GM12872 (cell line): ENCODE data around the gene BASP1.

ENCODE experiments used
- CTCF ChIP-seq: IDR thresholded peaks from 3 replicates; pipeline ENCODE4 v1.5.1; 2011; ENCODE audit warnings: low read depth, mild to moderate bottlenecking, low read length, moderate library complexity; ENCODE audit not compliant: insufficient read depth

The BASP1 gene

GRCh38 chr5:17217493-17218352 is at the start of gene BASP1:
TSS of gene BASP1 (plus strand) at chr5:17217631. CDS start at chr5:17275217, 57,586 bp downstream.
- TF ChIP-seq CTCF: no peak

- TF ChIP-seq CTCF: no peak
Observed at GRCh38 chr5:17169507-17169906, 47.9 kb upstream of the BASP1 start.

- TF ChIP-seq CTCF: no peak
Observed at GRCh38 chr5:17172791-17173190, 44.6 kb upstream of the BASP1 start.

GRCh38 chr5:17174965-17175364 is 42.5 kb upstream of the BASP1 start:
- TF ChIP-seq CTCF: no peak

- no peak for TF ChIP-seq CTCF
Observed at GRCh38 chr5:17177501-17178372, 39.7 kb upstream of the BASP1 start.

- TF ChIP-seq CTCF: no peak
Observed at GRCh38 chr5:17178373-17178675, 39.1 kb upstream of the BASP1 start.

- TF ChIP-seq CTCF: no peak
Observed at GRCh38 chr5:17180330-17180843, 37.0 kb upstream of the BASP1 start.
